ENCODE measurements around the gene LY6G6C. TPM values are rescaled to one million over a fixed set of nuclear protein-coding genes. Genes with fewer than 3 reads are reported as not detected.

The LY6G6C gene
- total RNA-seq, 6 donors from 2014 or later = 0.23 TPM; not detected in 5

Small RNA genes lying within 50 kb of the gene (small RNA-seq; reads per million reads assigned to genes)
- gene LY6G6D (0 reads per million in 4 donors), gene MIR4646 (0 reads per million in 4 donors), gene MSH5-SAPCD1 (0 reads per million in 4 donors), gene RNU6-850P (0 reads per million in 4 donors), gene SAPCD1 (0 reads per million in 4 donors)

Other genes starting within 250 kb of the LY6G6C start
- gene MICB, start 223.6 kb downstream of the LY6G6C start, total RNA-seq = 10 to 100 TPM in 4 of 6 donors, 1 to 10 TPM in 2; 4.9 to 14.4 (median 11.3) TPM
- gene MCCD1, start 192.8 kb downstream of the LY6G6C start, total RNA-seq = not detected
- gene DDX39B, start 179.7 kb downstream of the LY6G6C start, total RNA-seq = 100 to 1,000 TPM; 201 to 541 (median 270) TPM
- gene ATP6V1G2, start 175.1 kb downstream of the LY6G6C start, total RNA-seq = 1 to 10 TPM in 4 of 6 donors, under 1 TPM in 2; 0.55 to 2.0 (median 1.1) TPM
- 10 to 100 TPM; 18.2 to 45.1 (median 23.8) TPM for gene NFKBIL1, start 174.1 kb downstream of the LY6G6C start, total RNA-seq
- gene LTA, start 149.5 kb downstream of the LY6G6C start, total RNA-seq = 1 to 10 TPM in 2 of 6 donors, not detected in 4; 1.6 to 1.8 TPM
- 1 to 10 TPM in 5 of 6 donors, under 1 TPM in 1; 0.33 to 6.6 (median 2.9) TPM for gene TNF, start 146.2 kb downstream of the LY6G6C start, total RNA-seq
- gene LTB, start 139.3 kb downstream of the LY6G6C start, total RNA-seq = 10 to 100 TPM in 1 of 6 donors, 1 to 10 TPM in 2, not detected in 3; 1.3 to 18.7 (median 8.2) TPM
- gene LST1, start 135.5 kb downstream of the LY6G6C start, total RNA-seq = 100 to 1,000 TPM in 1 of 6 donors, 10 to 100 TPM in 3, 1 to 10 TPM in 2; 7.7 to 132 (median 33.5) TPM
- 1 to 10 TPM in 1 of 6 donors, under 1 TPM in 3, not detected in 2; 0.54 to 2.0 (median 0.70) TPM for gene NCR3, start 128.7 kb downstream of the LY6G6C start, total RNA-seq
- 100 to 1,000 TPM in 1 of 6 donors, 10 to 100 TPM in 5; 18.5 to 106 (median 79.7) TPM for gene AIF1, start 106.5 kb downstream of the LY6G6C start, total RNA-seq
- gene PRRC2A, start 101.0 kb downstream of the LY6G6C start, total RNA-seq = 100 to 1,000 TPM in 4 of 6 donors, 10 to 100 TPM in 2; 80.1 to 154 (median 125) TPM
- gene BAG6, start 69.1 kb downstream of the LY6G6C start, total RNA-seq = 100 to 1,000 TPM; 190 to 421 (median 294) TPM
- gene APOM, start 65.9 kb downstream of the LY6G6C start, total RNA-seq = 1 to 10 TPM in 5 of 6 donors, under 1 TPM in 1; 0.89 to 4.3 (median 2.1) TPM
- gene C6orf47, start 61.0 kb downstream of the LY6G6C start, total RNA-seq = 10 to 100 TPM; 25.0 to 30.1 (median 28.4) TPM
- 10 to 100 TPM; 12.0 to 45.1 (median 16.6) TPM for gene GPANK1, start 56.7 kb downstream of the LY6G6C start, total RNA-seq
- 100 to 1,000 TPM; 105 to 172 (median 130) TPM for gene CSNK2B, start 55.7 kb downstream of the LY6G6C start, total RNA-seq
- 10 to 100 TPM in 4 of 6 donors, 1 to 10 TPM in 2; 6.7 to 22.0 (median 12.3) TPM for gene LY6G5B, start 51.8 kb downstream of the LY6G6C start, total RNA-seq
- gene LY6G5C, start 40.7 kb downstream of the LY6G6C start, total RNA-seq = 1 to 10 TPM in 4 of 6 donors, not detected in 2; 1.8 to 4.4 (median 3.1) TPM
- gene ABHD16A, start 18.4 kb downstream of the LY6G6C start, total RNA-seq = 10 to 100 TPM; 42.1 to 62.5 (median 51.6) TPM
- 1 to 10 TPM in 4 of 6 donors, under 1 TPM in 2; 0.63 to 9.4 (median 1.7) TPM for gene LY6G6F, start 14.9 kb downstream of the LY6G6C start, total RNA-seq
- gene LY6G6D, start 6.4 kb downstream of the LY6G6C start, total RNA-seq = not detected
- 1 to 10 TPM in 3 of 6 donors, under 1 TPM in 2, not detected in 1; 0.30 to 4.1 (median 1.2) TPM for gene MPIG6B, start 1.6 kb upstream of the LY6G6C start, total RNA-seq
- 100 to 1,000 TPM in 2 of 6 donors, 10 to 100 TPM in 4; 46.6 to 157 (median 83.7) TPM for gene DDAH2, start 7.6 kb upstream of the LY6G6C start, total RNA-seq
- gene CLIC1, start 14.8 kb upstream of the LY6G6C start, total RNA-seq = 100 to 1,000 TPM; 138 to 497 (median 277) TPM
- 10 to 100 TPM in 4 of 6 donors, 1 to 10 TPM in 2; 7.3 to 52.4 (median 13.1) TPM for gene MSH5, start 18.3 kb upstream of the LY6G6C start, total RNA-seq
- gene SAPCD1, start 40.9 kb upstream of the LY6G6C start, total RNA-seq = 10 to 100 TPM in 1 of 6 donors, 1 to 10 TPM in 5; 1.1 to 15.7 (median 5.3) TPM
- gene VWA7, start 55.6 kb upstream of the LY6G6C start, total RNA-seq = 1 to 10 TPM; 4.0 to 7.4 (median 6.6) TPM
- gene VARS1, start 74.0 kb upstream of the LY6G6C start, total RNA-seq = 10 to 100 TPM; 21.2 to 67.8 (median 39.7) TPM
- gene LSM2, start 85.2 kb upstream of the LY6G6C start, total RNA-seq = 10 to 100 TPM in 5 of 6 donors, 1 to 10 TPM in 1; 5.0 to 44.9 (median 20.9) TPM
- gene HSPA1L, start 93.5 kb upstream of the LY6G6C start, total RNA-seq = 1 to 10 TPM in 5 of 6 donors, under 1 TPM in 1; 0.89 to 3.1 (median 2.0) TPM
- 100 to 1,000 TPM in 5 of 6 donors, 10 to 100 TPM in 1; 80.7 to 236 (median 144) TPM for gene HSPA1A, start 93.8 kb upstream of the LY6G6C start, total RNA-seq
- 100 to 1,000 TPM in 5 of 6 donors, 10 to 100 TPM in 1; 92.2 to 177 (median 127) TPM for gene HSPA1B, start 106.0 kb upstream of the LY6G6C start, total RNA-seq
- 10 to 100 TPM; 28.3 to 90.3 (median 64.6) TPM for gene NEU1, start 141.1 kb upstream of the LY6G6C start, total RNA-seq
- gene SLC44A4, start 157.3 kb upstream of the LY6G6C start, total RNA-seq = 10 to 100 TPM; 19.1 to 84.2 (median 42.0) TPM
- 10 to 100 TPM; 23.6 to 57.3 (median 41.7) TPM for gene EHMT2, start 176.0 kb upstream of the LY6G6C start, total RNA-seq
- gene ZBTB12, start 180.3 kb upstream of the LY6G6C start, total RNA-seq = 1 to 10 TPM; 1.0 to 7.5 (median 2.2) TPM
- gene C2, start 206.0 kb upstream of the LY6G6C start, total RNA-seq = 100 to 1,000 TPM; 119 to 322 (median 233) TPM
- gene CFB, start 224.3 kb upstream of the LY6G6C start, total RNA-seq = 100 to 1,000 TPM in 1 of 6 donors, 10 to 100 TPM in 5; 15.0 to 199 (median 58.1) TPM
- 10 to 100 TPM; 42.8 to 84.2 (median 63.0) TPM for gene NELFE, start 237.2 kb upstream of the LY6G6C start, total RNA-seq
- gene SKIC2, start 237.4 kb upstream of the LY6G6C start, total RNA-seq = 100 to 1,000 TPM in 1 of 6 donors, 10 to 100 TPM in 5; 27.7 to 172 (median 58.6) TPM

Data from upper lobe of left lung (tissue), 6 donors.